Gastrocnemius medialis (tissue), 4 donors: ENCODE measurements around the gene PHF10.

ENCODE experiments used
- CTCF ChIP-seq, 5 experiments: fragments of 450-650 bp in 3 of 5; fragments of 200-600 bp in 2 of 5; sonication (generic) in 2 of 5; IDR thresholded peaks in 4 of 5; conservative IDR thresholded peaks in 1 of 5; 1 replicate in 4 of 5; 2 replicates in 1 of 5; pipeline ENCODE4 v1.5.1; 2016 to 2019; ENCODE audit warnings: antibody characterized with exemption in 5 of 5, mild to moderate bottlenecking in 3 of 5, moderate library complexity in 3 of 5
- POLR2A ChIP-seq, 2 donors: fragments of 450-650 bp; IDR thresholded peaks; one replicate each; pipeline ENCODE4 v1.6.1; 2017; ENCODE audit warnings: antibody characterized with exemption in 2 of 2, mild to moderate bottlenecking in 2 of 2, moderate library complexity in 2 of 2

DNA sequence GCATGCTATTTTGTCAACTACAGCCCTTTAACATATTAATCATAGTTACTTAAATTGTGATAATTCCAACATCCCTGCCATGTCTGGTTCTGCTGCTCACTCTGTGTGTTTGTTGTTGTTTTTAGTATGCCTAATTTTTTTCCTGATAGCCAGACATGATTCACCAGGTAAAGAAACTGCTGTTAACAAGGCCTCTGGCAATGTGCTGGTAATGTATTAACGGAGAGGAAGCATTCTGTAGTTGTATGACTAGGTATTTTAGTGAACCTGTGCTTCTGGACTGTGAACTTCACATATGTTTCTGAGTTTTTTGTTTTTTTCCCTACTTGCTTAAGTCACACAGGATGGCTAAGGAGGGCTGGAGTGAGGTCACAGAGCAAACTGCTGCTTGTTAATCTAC lies 22.3 kb upstream of the PHF10 start:
- TF ChIP-seq CTCF (IDR thresholded peaks at IDR 0.05 in 4 of 5, conservative IDR thresholded peaks at IDR 0.05 in 1 of 5) (no peak), POLR2A (IDR thresholded peaks at IDR 0.05) (no peak)
